HG03108 (cell line): ENCODE measurements around the gene HAAO.
"Not testable (repeated sequence)": the region's sequence is repeated elsewhere in the genome, so short reads cannot be mapped to it uniquely, and the experiment has no call there.

ENCODE experiments used
- ATAC-seq: cut with Tn5 transposase; IDR thresholded peaks from one replicate; pipeline ENCODE4 v1.9.1; 2021; ENCODE audit warnings: moderate library complexity; ENCODE audit not compliant: unreplicated experiment

The HAAO gene

DNA sequence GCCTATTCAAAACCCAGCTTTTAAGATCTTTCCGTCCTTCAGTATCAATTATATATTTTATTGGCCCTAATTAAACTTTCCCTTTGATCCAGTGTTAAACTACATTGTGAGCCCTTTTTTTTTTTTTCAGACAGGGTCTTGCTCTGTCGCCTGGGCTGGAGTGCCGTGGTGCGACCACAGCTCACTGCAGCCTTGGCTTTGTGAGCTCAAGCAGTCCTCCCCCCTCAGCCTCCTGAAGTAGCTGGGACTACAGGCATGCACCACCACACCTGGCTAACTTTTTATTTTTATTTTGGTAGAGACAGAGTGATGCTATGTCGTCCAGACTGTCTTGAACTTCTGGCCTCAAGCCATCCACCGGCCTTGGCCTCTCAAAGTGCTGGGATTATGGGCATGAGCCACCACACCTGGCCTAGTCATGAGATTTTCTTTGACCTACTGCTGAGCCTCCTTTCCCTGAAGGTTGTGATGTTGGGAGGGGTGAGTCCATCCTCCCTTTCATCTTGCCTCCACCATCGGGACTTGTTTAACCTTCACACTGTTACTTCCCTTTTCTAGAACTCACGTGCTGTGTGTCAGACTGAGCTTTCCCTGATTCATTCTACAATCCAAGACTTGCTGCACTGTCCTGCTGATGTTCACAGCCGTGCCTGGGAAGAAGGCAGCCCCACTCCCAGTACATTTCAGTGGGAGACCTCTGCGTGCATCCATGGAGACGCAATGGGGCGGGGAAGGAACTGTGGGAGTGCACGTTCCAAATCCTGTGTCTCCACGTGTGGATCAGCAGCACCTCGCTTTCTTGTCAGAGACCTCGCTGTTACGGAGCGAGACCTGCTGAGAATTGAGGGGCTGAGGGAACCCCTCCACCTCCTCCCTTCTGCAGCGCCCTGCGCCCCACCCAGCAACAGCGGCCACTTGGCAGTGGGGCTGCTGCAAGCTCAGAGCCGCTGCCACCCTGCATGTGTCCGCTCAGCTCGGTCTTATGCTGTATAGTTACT is 39.3 kb downstream of the HAAO start:
- ATAC-seq, result no peak

DNA sequence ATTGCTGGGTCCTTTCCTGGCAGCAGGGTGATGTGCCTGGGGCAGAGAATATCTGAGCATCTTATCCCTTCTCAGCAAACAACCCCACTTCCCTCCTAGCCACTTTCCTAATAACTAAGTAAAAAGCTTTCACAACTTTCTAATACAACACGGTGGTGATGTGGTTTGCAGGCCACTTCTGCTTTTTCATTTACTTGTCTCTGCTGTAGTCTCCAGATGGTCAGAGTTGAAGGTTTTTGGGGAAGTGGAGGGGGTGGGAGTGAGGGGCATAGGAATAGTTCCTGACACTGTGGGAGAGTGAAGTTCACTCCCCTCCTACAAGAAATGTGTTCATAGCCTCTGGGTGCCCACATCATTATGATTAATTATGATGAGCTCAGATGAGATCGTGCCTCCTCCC is 40.1 kb downstream of the HAAO start:
- ATAC-seq, result peak; percentile 48

DNA sequence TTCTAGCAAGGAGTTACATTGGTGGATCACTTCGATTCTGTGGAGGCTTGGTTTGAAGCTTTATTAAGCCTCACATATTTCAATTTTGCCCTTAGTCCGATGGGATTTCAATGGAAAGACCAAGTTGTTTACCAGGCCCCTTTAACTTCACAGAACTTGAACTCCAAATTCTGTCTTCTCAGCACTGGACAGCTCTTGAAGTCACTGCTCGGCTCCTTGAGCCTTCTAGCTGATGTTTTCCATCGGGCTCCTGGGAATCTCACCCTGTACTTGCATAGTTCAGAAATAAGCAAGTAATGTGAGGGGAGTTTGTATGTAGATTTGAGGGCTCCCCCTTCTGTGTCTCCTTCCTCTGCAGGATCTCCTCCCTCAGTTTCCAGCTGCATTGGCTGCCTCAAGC is 43.5 kb downstream of the HAAO start:
- no peak for ATAC-seq

DNA sequence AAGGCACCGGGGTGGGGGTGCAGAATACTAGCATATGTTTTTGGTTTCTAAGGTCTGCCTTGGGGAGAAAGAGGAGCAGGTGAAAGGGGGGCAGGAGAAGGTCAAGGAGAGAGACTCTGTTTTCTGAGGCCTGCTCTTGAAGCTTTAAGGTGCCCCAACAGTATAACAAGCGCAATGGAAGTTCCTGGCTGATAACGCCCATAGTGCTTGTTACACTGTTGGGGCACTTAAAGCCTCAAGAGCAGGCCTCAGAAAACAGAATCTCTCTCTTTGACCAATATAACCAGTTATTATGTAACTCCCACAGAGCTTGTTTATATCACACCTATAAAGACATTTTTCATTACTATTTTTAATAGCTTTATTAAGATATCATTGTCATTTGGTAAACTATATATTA is 45.0 kb downstream of the HAAO start:
- no peak for ATAC-seq

DNA sequence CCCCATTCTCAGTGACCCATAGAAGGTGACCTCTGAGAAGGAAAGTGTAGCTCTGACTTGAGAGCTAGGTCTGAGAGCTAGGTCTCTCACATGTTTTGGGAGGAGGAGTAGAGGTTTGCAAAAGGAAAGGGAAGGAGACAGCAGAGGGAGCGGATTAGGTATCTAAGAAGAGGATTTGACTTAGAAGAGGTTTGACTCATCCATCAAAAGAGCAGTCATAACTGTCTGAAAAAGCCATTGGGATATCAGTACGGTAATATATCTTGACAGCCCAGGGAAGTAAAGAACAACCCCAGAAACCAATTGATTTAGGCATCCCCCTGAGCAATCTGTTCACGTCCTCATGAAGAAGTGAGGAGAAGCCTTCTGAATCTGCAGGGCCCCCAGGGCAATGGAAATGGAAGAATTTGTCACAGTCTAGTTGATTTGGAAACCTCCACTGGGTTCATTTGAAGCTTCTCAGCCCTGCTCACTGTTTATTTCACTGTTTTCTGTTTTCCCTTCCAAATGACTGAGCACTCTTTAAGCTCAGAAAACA is 47.8 kb downstream of the HAAO start:
- no peak for ATAC-seq

DNA sequence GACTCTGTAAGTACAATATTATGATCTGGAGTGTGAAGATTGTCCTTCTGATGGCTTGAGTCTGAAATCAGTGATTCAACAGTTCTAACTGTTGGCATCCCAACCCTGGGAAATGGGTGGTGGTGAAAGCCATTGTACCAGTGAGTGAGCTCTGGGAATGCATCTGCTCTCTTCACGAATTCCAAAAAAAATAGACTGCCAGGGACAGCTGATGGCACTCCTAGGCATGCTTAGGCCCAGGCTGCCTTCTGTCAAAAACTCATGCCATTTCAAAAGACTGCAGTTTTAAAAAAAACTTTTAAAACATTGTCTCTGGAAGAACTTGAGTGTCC is 48.8 kb downstream of the HAAO start:
- no peak for ATAC-seq

DNA sequence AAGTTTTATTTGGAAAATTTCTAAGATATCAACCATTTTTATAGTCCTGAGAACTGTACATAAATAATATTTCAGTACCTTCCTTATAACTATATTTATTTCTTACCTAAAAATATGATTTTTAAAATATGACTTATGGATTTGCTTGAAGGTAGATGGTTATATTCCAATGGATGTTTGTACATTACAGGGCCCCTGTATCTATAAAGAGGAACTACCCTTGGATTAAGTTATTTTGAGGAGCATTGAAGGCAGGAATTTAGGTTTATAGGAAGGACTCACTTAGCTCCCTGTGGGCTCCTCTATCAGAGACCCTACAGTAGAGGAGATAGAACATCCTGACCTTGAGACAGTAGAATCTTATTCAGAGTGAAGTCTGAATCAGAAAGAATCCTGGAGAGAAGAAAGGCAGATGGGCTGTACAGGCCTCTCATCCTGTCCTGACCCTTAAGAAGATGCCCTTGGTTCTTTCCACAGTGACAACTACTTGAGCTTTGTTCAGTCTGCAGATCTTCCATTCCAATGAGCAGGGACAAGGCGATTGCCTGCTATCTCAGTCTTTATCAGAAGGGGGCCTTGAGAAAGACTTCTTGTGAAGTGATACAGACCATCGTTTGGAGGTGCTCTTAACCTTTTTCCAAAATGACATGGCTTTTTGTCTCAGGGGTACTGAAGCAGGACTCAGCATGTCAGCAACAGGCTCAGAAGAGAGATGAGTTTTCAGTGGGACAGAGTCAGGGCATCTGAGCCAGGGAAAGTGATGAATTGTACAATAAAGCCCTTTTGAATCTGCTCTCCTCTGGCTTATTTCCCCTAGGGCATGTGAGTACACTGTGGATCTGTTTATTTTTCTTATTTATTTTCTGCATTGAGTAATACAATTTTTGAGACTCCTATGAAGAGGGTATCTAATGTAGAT is 49.4 kb downstream of the HAAO start:
- no peak for ATAC-seq

DNA sequence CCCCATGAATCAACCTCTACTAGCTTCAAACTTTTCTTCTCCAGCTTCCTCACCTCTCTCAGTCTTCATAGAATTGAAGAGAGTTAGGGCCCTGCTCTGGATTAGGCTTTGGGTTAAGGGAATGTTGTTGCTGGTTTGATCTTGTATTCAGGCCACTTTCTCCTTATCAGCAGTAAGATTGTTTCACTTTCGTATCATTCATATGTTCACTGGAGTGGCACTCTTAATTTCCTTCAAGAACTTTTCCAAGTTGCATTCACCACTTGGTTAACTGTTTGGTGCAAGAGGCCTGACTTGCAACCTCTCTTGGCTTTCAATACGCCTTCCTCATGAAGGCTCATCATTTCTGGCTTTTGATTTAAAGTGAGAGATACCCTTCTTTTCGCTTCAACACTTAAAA is 51.2 kb downstream of the HAAO start:
- ATAC-seq, result no peak

DNA sequence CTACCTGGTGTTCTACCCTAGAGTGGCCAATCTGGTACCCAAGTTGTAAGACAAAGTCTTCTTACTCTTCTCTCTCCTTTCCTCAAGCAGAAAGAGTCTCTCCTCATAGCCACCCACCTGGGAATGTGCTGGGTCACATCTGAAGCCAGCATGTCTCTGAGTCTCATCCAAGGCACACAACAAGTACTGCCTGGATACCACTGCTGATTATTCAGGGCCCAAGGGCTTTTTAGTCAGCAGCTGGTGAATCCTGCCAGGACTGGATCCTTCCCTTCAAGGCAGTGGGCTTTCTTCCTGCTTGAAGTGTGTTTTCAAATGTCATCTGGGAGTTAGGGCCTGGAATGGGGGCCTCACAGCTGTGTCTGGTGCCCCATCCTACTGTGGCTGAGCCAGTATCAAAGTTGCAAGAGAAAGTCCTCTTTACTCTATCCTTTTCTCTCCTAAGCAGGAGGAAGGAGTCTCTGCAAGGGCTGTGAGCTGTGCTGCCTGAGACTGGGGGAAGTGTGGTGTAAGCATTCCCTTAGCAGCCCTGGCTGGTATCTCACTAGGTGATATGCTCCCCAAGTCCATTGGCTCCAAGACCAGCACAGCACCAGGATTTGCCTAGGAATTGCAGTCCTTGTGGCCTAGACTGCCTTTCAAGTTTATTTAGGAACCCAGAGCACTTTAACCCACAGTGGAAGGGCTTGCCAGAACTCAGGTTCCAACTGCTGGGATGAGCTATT is 55.6 kb downstream of the HAAO start:
- no peak for ATAC-seq

DNA sequence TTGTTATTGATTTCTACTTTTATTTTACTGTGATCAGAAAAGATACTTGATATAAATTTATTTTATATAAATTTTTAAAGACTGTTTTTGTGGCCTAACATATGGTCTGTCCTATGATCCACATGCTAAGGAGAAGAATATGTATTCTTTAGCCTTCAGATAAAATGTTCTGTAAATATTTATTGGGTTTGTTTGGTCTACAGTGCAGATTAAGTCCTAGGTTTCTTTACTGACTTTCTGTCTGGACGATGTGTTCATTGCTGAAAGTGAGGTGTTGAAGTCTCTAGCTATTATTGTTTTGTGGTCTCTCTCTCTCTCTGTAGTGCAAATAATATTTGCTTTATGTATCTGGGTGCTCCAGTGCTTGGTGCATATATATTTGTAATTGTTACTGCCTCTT is 58.5 kb downstream of the HAAO start:
- ATAC-seq, result no peak

DNA sequence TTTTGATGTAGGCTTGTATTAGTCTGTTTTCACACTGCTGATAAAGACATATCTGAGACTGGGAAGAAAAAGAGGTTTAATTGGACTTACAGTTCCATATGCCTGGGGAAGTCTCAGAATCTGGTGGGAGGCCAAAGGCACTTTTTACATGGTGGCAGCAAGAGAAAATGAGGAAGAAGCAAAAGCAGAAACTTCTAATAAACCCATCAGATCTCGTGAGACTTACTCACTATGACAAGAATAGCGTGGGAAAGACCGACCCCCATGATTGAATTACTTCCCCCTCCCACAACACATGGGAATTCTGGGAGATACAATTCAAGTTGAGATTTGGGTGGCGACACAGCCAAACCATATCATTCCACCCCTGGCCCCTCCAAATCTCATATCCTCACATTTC is 61.1 kb downstream of the HAAO start:
- not testable (repeated sequence) for ATAC-seq

DNA sequence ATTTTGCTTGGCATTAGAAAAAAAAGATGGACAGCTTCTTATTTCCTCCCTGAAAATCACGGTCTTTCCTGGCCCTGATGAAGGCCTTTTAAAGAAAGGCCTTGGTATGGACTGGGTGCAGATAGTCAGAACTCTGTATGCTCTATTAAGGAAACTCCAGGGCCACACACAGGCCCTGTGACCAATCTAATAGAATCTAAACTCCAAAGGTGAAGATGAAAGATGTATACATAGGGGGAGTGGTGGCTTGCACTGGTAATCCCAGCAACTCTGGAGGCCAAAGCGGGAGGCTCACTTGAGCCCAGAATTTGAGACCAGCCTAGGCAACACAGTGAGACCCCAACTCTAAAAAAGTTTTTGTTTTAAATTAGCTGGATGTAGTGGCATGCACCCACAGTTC is 65.7 kb downstream of the HAAO start:
- no peak for ATAC-seq

DNA sequence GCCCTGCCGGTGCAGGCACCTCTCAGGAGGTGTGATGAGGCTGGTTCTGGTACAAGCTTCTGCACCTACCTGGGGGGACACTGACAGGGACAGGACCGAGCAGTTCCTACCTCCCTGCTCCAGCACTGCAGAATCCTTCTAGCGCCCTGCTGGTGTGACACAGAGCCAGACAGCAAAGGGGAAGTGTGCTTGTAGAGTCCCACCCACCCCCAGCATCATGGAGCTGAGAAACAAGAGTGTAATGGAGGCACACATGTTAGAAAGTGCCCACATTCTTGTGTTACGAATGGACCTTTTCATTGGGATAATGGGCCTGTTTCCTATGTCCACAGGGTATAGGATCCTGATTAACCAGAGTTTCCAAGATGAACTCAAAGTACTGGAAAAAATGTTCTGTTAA is 66.7 kb downstream of the HAAO start:
- ATAC-seq, result no peak

DNA sequence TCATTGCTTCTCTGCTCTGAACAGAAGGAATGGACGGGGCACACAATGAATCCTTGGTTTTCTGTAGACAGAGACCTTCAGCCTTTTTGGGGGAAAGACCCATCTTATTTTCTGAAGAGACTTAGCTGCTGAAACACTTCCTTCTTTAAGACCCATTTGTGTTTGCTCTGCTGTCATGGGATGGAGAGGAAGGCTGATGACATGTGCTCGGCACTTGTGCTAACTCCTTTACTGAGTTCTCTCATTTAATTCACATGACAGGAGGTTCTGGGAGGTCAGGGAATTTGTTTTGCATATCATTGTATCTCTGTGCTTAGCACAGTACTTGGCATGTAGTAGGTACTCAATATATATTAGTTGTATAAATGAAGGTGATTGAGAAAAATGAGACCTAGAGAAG is 67.5 kb downstream of the HAAO start:
- ATAC-seq, result no peak

DNA sequence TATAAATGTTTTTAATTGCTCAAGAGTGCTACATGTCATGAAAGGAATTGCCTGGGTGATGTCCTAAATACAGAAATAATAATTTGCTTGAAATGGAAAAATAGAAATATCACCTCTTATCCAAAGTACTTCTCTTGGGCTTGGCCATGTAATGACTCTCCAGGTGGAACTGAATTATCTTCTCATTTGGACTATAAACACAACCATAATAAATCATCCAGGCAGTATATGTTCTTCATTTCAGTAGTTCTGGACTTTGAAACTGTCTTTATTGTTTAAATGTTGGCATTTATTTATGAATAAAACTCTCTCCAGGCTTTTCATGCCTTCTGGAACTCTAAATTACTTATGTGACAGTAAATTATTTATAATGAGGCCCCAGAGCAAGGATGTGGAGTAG is 68.9 kb downstream of the HAAO start:
- no peak for ATAC-seq

DNA sequence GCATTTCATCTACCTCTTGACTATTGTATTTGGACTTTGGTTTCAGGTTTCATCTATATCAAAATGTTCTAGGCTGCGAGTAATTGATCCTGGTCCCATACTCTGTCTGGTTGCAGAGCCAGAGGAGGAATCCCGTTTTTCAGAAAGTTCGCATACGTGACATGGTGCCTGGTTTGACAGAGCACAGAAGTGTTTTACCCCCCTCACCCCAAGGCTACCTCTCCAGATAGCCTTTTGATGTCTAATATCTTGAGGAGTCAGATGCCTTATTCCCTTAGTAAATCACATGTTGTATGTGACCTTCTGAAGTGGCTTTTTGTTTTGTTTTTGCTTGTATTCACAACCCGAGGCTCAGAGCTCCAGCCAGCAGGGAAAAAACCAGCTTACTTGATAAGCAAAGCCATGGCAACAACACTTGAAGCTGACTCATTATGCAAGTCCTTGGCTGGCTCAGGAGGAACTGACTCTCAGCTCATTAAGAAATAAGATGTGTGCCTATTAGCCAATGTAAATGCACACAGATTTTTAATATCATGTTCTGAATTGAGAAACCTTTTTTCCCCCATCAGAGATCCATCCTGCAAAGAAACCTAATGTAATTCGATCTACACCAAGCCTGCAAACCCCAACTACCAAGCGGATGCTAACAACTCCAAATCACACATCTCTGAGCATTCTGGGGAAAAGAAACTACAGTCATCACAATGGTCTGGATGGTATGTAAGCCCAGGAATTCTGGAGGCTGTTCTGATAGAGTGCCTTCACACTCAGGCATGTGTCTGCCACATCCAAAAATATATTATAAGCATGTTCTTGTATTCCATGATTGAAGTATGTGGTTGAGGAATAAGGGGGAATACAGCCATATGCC is 69.8 kb downstream of the HAAO start:
- peak; percentile 95 for ATAC-seq

DNA sequence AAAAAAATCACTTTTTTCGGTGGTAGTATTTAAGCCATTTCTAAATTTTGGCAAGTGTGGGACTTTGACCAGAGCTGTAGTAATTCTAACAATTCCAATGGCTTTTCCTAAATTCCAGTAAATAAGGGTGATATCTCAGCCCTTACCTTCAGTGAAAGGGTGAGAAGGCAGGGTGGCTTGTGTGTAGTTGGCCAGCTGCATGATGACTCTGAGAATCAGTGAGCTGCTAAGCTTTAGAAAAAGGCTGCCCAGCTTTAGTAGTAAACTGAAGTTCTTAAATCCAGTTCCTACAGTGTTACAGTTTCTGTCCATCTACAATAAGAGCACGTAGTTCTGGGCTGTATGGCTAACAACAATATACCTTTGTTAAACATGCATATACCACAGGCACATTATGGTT is 70.5 kb downstream of the HAAO start:
- peak; percentile 5 for ATAC-seq
